Middle frontal gyrus (tissue), 1 donor: ENCODE results near the gene PRR29.

Experiments
- DNase-seq: peaks from one replicate; pipeline ENCODE4 v3.0.0-alpha.2; 2015; ENCODE audit warnings: low spot score; ENCODE audit errors: extremely low spot score

Gene PRR29

DNA sequence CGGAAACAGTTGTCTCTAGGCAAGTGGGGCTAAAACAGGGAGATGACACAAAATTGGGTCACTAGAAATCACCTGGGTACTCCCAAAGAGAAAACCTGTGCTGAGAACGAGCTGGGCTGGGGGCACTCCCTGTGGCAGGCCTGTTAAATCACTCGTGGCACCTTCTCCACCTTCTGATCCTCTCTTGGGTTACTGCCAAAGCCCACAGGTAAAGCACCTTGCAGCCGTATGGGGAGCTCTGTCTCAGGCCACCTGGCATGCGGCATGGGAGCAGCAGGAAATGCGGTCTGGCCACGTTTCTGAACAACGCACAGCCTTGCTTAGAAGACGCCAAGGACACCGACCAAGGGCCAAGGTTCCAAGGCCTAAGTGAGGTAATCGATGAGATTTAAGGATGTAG is 43.8 kb downstream of the PRR29 start:
- DNase-seq, result no peak

DNA sequence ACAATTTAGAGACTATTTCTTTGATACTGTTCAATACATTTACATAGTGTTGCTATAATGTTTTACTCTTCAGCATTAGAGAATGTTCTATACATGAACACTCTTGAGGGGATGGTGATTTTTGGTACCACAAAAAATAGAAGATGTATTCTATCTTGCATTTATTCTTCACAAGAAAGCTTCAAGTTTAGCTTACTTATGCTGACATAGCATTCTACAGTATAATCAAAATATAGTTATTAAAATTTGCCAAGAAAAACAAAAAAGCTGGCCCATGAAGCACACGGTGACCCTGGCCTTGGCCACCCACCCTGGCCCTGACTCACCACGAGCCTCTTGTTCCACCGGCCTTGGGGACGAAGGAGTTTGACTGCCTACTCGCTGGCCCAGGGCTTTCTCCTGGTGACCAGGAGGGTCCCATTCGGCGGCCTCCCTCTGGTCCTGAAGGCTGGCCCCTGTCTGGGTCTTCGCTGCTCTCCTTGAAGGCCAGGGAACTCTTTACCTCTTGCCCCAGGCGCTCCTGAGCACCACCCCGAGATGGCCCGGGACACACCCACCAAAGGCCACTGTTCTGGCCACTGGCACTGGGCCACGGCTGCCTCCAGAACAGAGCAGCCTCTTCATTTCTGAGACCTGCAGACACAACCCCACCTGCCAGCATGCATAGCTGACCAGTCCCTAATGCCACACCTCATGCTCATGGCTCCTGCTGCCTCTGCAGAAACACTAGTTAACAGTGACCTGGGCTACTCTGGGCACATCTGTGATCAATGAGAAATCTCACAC is 44.7 kb downstream of the PRR29 start:
- no peak for DNase-seq

DNA sequence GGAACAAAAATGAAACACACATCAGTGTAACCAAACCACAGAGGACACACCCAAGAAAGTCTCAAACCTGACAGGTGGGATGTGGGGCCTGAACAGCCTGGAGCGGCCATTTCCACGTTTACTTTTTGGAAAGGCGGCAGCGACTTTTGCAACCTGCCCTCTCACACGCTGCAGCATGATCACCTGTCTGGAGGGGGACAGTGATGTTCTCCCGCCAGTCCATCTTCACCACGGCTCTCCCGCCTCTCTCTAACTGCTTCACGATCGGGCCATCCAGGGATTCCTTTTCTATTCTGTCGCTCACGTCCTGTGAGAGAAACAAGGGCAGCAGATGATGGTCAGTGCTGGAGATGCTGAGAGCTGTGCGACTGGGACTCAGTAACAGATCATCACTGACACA is 47.0 kb downstream of the PRR29 start:
- no peak for DNase-seq

DNA sequence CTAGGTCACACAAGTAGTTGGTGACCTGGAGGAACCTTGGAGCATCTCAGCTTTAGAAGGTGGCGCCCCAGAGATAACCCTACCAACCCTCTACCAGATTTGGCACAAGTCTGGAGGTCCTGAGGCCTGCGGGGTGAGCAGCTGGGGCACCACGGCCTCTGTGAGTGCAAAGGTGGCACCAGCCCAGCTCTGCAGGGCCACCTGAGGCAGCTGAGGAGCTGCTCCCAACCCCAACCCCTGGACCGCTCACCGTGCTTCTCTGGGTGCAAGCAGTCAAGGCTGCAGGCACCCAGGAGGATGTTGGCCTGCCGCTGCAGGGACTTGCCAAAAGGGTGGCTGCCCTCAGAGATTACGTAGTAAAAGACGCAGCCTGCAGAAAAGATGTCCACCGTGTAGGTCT is 50.7 kb downstream of the PRR29 start:
- DNase-seq, result no peak

DNA sequence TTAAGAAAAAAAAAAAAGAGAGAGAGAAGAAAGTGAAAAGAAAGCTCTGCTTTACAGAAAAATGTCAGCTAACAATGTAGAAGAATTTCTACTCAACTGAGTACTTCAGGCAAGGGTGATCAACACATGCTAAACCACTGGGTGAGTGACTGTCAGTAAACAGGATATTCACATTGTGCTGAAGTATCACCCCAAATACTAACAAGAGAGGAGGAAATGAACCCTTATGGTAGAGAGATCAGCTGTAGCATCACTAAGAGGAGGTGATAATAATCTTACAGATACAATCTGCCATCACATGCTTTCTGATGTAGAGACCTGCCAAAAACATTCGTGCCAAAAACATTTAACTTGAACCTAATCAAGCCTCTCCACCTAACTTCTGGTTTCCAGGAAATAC is 53.0 kb downstream of the PRR29 start:
- no peak for DNase-seq

DNA sequence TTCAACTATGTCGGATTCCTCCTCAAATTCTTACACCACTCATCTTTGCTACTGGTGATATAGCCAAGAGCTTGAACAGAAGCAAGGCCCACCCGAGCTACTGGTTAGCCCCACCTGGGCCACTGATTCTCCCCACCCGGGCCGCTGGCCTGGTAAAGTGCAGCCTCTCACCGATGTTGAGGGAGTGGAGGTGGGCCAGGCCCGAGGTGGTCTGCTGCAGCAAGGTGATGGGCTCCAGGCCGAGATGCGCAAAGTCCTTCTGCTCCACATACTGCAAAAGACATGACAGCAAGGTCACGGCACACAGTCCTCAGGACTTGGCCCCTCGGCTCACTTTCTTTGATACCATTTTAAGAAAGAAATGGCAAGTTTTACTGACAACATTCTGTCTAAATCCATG is 55.0 kb downstream of the PRR29 start:
- no peak for DNase-seq
